ENCODE data around the gene MASP1.
"Not testable (repeated sequence)": the region's sequence is repeated elsewhere in the genome, so short reads cannot be mapped to it uniquely, and the experiment has no call there.

Gene MASP1

DNA sequence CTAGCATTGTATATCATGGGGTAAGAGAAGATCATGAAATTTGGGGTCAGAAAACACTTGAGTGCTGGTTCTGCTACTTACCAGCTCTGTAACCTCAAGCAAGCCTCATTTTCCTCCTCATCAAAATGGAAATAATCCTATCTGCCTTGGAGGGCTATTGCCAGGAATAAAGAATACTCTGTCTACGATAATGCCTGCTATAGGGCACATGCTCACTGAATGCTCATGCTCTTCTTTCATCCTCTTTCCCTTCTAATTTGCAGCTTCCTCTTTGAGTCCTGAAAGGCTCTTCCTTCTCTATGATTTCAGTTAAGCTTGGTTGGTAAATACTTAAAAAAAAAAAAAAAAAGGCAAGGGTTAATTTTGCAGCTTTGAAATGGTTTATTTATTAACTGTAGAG is 81.4 kb downstream of the MASP1 start:
- H3K4me3 ChIP-seq (ENCODE audit: low read depth, low read length), result no peak overlapping the region
- TF ChIP-seq, protein P1, sequence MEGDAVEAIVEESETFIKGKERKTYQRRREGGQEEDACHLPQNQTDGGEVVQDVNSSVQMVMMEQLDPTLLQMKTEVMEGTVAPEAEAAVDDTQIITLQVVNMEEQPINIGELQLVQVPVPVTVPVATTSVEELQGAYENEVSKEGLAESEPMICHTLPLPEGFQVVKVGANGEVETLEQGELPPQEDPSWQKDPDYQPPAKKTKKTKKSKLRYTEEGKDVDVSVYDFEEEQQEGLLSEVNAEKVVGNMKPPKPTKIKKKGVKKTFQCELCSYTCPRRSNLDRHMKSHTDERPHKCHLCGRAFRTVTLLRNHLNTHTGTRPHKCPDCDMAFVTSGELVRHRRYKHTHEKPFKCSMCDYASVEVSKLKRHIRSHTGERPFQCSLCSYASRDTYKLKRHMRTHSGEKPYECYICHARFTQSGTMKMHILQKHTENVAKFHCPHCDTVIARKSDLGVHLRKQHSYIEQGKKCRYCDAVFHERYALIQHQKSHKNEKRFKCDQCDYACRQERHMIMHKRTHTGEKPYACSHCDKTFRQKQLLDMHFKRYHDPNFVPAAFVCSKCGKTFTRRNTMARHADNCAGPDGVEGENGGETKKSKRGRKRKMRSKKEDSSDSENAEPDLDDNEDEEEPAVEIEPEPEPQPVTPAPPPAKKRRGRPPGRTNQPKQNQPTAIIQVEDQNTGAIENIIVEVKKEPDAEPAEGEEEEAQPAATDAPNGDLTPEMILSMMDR (IDR thresholded peaks at IDR 0.05; ENCODE audit: insufficient read depth, low read depth, low read length, missing control alignments), result no peak
- DNase-seq (ENCODE audit: low read depth), result no peak

DNA sequence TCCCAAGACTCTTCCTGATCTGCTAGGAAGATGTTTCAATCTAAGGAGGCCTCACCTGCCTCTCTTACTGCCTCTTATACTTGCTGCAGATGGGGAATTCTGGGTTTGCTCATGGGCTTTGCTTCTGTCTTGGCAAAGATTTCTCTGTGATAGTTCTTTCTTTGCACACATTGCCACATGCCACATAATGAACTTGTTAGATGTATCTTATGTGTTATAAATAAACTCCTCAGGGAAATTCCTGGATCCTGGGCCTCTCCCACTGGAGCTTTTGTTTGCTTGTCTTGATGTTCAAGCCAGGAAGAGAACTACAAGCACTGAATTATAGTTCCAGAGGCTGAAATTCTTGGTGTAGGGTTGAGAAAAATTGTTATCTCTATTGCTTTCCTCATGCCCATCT is 82.0 kb downstream of the MASP1 start:
- no peak for DNase-seq (ENCODE audit: low read depth)
- H3K4me3 ChIP-seq (ENCODE audit: low read depth, low read length), result no peak overlapping the region
- TF ChIP-seq, protein P1 (IDR thresholded peaks at IDR 0.05; ENCODE audit: insufficient read depth, low read depth, low read length, missing control alignments), result no peak

DNA sequence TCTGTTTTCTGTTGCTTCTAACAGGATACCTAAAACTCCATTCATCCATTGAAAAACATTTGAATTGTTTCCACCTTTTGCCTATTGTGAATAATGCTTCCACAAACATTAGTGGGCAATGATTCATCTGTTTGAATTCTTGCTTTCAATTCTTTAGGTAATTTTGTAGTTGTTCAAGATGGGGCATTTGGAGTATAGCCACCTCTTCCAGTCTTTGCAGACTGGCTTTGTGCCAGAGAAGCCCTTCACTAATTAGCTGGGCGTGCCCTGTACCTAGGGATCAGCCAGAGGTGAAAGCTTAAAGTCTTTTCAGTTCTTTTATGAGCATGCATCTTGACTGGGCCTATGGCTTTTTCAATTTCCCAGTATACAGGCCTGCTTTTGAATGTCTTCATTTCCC is 83.4 kb downstream of the MASP1 start:
- no peak for DNase-seq (ENCODE audit: low read depth)
- no peak overlapping the region for H3K4me3 ChIP-seq (ENCODE audit: low read depth, low read length)
- TF ChIP-seq, protein P1 (IDR thresholded peaks at IDR 0.05; ENCODE audit: insufficient read depth, low read depth, low read length, missing control alignments), result no peak

DNA sequence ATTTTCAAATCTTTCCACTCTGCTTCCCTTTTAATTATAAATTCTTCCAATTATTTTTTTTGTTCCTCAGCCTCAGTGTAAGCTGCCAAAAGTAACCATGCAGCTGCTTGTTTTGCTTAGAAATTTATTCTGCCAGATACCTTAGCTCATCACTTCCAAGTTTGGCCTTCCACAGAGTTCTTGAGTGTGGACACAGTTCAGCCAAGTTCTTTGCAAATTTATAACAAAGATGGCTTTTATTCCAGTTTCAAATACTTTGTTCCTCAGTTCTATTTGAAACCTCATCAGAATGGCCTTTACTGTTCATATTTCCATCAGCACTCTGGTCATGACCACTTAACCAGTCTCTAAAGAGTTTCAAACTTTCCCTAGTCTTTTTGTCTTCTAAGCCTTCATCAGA is 83.9 kb downstream of the MASP1 start:
- DNase-seq (ENCODE audit: low read depth), result no peak
- TF ChIP-seq, protein P1 (IDR thresholded peaks at IDR 0.05; ENCODE audit: insufficient read depth, low read depth, low read length, missing control alignments), result no peak
- H3K4me3 ChIP-seq (ENCODE audit: low read depth, low read length), result no peak overlapping the region

DNA sequence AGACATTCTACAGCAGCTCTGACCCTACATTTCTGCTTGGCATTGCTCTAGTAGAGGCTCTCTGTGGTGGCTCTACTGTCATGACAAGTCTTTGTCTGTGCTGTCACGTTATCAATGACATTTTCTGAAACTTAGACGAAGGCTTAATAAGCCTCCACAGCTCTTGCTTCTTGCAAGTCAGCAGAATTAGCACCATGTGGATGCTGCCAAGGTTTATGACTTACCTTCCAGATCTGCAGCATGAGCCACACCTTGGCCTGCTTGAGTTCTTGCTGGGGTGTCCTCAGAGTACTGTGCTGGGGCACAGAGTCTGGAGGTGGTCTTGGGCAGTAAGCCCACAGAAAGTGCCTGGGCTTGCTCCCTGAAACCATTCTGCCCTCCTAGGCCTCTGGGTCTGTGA is 84.5 kb downstream of the MASP1 start:
- TF ChIP-seq, protein P1 (IDR thresholded peaks at IDR 0.05; ENCODE audit: insufficient read depth, low read depth, low read length, missing control alignments), result no peak
- DNase-seq (ENCODE audit: low read depth), result no peak
- no peak overlapping the region for H3K4me3 ChIP-seq (ENCODE audit: low read depth, low read length)

DNA sequence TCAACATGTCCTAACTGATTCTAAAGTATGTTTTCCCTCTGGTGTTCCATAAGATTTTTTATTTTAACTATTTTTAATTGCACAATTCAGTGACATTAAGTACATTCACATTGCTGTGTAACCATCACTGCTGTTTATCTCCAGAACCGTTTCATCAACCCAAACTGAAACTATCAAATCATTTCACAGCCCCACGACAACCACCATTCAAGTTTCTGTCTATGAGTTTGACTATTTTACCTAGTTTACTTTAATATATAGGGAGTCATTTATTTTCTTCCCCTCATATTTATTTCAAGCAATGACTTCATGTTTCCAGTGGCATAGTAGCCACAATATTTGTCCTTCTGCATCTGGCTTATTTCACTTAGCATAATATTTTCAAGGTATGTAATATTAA is 85.9 kb downstream of the MASP1 start:
- no peak for DNase-seq (ENCODE audit: low read depth)
- TF ChIP-seq, protein P1 (IDR thresholded peaks at IDR 0.05; ENCODE audit: insufficient read depth, low read depth, low read length, missing control alignments), result no peak

DNA sequence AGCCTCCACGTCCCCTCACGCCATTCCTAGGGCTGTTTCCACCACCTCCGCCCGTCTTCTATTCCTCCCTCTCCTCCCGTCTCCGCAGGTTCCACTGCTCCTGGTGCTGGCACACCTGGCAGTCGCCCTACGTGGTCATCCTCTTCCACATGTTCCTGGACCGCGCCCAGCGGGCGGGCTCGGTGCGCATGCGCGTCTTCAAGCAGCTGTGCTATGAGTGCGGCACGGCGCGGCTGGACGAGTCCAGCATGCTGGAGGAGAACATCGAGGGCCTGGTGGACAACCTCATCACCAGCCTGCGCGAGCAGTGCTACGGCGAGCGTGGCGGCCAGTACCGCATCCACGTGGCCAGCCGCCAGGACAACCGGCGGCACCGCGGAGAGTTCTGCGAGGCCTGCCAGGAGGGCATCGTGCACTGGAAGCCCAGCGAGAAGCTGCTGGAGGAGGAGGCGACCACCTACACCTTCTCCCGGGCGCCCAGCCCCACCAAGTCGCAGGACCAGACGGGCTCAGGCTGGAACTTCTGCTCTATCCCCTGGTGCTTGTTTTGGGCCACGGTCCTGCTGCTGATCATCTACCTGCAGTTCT is 92.0 kb downstream of the MASP1 start:
- DNase-seq (ENCODE audit: low read depth); H3K4me3 ChIP-seq (ENCODE audit: low read depth, low read length): not testable (repeated sequence)

More for the DNA sequence above, 85.9 kb downstream of the MASP1 start:
- no peak overlapping the region for H3K4me3 ChIP-seq (ENCODE audit: low read depth, low read length)

All from GM12865 (cell line).